HG02759 (cell line): ENCODE results near the gene TRRAP.

Source experiments
- ATAC-seq: cut with Tn5 transposase; IDR thresholded peaks from one replicate; pipeline ENCODE4 v1.9.1; 2021; ENCODE audit warnings: mild to moderate bottlenecking, moderate library complexity; ENCODE audit not compliant: unreplicated experiment

Gene TRRAP

GRCh38 chr7:99002827-99003212, 124.5 kb downstream of the TRRAP start:
- ATAC-seq, result no peak

- no peak for ATAC-seq
Observed at GRCh38 chr7:99003419-99003818, 125.1 kb downstream of the TRRAP start.

GRCh38 chr7:99004216-99004615, 125.9 kb downstream of the TRRAP start:
- ATAC-seq, result no peak

DNA sequence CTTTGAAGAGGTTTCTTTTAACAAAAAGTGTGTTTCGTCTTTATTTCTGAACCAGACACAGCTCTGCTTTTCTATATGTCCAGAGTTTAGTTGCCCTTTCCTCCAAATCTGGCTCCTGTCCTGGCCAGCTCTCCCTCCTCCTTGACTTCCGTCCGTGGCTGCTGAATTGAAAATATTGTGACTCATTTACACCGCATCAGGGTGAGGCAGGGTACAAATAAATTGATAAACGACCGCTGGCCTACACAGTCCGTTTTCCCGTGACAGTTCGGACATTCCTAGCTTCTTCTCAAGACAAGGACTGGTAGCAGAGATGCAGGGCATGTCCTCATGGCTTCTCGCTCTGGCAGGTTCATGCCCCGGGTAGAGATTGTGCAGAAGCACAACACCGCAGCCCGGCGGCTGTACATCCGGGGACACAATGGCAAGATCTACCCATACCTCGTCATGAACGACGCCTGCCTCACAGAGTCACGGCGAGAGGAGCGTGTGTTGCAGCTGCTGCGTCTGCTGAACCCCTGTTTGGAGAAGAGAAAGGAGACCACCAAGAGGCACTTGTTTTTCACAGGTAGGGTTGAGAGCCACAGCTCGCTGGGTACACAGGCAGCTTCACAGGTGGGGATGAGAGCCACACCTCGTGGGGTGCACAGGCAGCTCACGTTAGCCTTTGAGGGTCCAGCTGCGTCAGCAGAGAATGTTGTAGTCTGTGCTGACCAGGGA, 126.6 kb downstream of the TRRAP start:
- no peak for ATAC-seq

DNA sequence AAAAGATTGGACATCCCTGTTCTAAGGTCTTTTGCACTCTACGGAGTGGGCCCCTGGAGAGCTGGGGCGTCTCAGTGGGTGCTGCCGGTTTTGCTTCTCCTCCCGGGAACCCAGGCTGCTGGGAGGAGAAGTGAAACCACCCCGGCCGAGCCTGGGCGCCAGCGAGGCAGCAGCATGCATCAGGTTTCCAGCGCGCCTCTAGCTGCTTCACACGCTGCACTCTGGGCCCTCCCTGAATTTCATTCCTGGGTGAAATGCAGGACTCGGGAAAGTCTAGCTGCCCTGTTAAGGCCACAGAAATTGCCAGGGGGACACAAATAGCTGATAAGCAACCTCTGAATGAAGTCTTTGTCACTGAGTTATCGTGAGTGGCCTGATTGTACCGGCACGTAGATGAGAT, 127.4 kb downstream of the TRRAP start:
- no peak for ATAC-seq

- ATAC-seq, result no peak
Observed at GRCh38 chr7:99006739-99007424, 128.6 kb downstream of the TRRAP start.

GRCh38 chr7:99008181-99008631, 129.9 kb downstream of the TRRAP start:
- ATAC-seq, result no peak

GRCh38 chr7:99008921-99009530, 130.7 kb downstream of the TRRAP start:
- ATAC-seq, result no peak

- no peak for ATAC-seq
Observed at GRCh38 chr7:99010281-99010680, 131.9 kb downstream of the TRRAP start.

- no peak for ATAC-seq
Observed at GRCh38 chr7:99011341-99011705, 133.0 kb downstream of the TRRAP start.

GRCh38 chr7:99011706-99012404, 133.5 kb downstream of the TRRAP start:
- no peak for ATAC-seq

GRCh38 chr7:99012722-99013121, 134.4 kb downstream of the TRRAP start:
- ATAC-seq, result no peak

DNA sequence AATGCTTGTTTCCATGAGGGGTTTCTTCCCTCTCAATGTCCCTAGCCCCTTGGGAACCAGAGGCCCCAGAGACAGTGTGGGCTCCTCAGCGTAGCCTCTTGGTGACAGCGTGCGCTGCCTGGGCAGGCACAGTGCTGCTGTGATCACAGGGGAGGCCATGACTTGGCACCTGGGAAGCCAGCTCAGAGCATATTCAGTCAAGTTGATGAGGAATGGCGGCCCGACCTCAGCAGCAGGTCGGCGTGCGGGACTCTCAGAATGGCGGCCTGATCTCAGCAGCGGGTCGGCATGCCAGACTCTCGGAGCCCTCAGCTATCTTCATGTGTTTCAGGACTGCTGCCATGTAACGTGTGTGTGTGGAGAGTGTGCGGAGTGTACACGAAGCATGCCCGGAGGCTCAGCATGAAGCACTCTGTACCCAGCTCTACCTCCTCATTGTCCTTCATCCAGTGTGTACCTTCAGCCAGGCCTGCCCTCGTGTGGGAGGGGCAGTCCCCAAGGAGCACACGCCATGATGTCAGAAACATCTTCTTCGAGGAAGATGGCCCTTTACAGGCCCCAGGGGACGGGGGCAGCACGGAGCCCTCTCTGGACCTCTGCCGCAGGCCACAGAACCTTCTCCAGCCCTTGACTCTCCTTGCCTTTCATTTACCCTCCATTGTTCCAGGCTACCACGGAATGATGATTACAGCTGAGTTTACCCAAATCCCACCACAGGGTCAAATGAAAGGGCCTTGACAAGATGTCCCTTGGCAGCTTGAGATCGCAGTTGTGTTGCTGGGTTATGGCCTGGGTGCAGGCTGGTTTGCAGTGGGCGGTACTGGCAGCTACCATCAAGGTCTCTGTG, 135.2 kb downstream of the TRRAP start:
- no peak for ATAC-seq

- ATAC-seq, result no peak
Observed at GRCh38 chr7:99014113-99014985, 136.0 kb downstream of the TRRAP start.

DNA sequence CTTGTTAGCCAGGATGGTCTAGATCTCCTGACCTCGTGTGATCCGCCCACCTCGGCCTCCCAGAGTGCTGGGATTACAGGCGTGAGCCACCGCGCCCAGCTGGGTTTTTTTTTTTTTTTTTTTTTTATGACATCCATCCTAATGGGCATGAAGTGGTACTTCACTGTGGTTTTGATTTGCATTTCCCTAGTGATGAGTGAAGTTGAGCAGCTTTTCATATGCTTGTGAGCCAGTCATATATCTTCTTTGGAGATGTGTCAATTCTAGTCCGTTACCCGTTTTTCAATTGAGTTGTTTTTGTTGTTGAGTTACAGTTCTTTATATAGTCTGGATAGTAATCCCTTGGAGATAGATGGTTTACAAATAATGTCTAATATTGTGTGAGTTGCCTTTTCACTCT, 137.9 kb downstream of the TRRAP start:
- ATAC-seq, result no peak

- ATAC-seq, result no peak
Observed at GRCh38 chr7:99019523-99020412, 141.4 kb downstream of the TRRAP start.

- no peak for ATAC-seq
Observed at GRCh38 chr7:99020413-99020715, 142.0 kb downstream of the TRRAP start.

- no peak for ATAC-seq
Observed at GRCh38 chr7:99021941-99022560, 143.7 kb downstream of the TRRAP start.
